Smooth muscle cell of the coronary artery (primary cell): ENCODE data around the gene PPM1E. TPM values are rescaled to one million over a fixed set of nuclear protein-coding genes. Genes with fewer than 3 reads are reported as not detected.

ENCODE experiments used
- total RNA-seq: library from RNA; depleted of rRNA; stranded (reverse); fragments of >200 nt; gene quantifications from 2 replicates; pipeline ENCODE4 v1.2.3, GENCODE V29; 2014; ENCODE audit warnings: low replicate concordance

Gene PPM1E
- total RNA-seq: 0.08 TPM in 1 of 2 replicates, not detected in the other

GRCh38 chr17:58755577-58756245 lies at the start of gene PPM1E:
PPM1E (plus strand) TSS chr17:58755854.

Other genes with a start within 250 kb of the PPM1E start
- gene MTMR4, start 241.2 kb upstream of the PPM1E start, total RNA-seq: 32.0 and 84.6 TPM in 2 replicates
- gene TEX14, start 63.8 kb upstream of the PPM1E start, total RNA-seq: 0.08 TPM in 1 of 2 replicates, not detected in the other
- 17.4 and 21.6 TPM in 2 replicates for gene RAD51C, start 63.3 kb upstream of the PPM1E start, total RNA-seq